GM21515 (cell line): ENCODE data around the gene OMP.

ENCODE experiments used
- ATAC-seq: cut with Tn5 transposase; IDR thresholded peaks from one replicate; pipeline ENCODE4 v1.9.1; 2021; ENCODE audit not compliant: unreplicated experiment

The OMP gene

DNA sequence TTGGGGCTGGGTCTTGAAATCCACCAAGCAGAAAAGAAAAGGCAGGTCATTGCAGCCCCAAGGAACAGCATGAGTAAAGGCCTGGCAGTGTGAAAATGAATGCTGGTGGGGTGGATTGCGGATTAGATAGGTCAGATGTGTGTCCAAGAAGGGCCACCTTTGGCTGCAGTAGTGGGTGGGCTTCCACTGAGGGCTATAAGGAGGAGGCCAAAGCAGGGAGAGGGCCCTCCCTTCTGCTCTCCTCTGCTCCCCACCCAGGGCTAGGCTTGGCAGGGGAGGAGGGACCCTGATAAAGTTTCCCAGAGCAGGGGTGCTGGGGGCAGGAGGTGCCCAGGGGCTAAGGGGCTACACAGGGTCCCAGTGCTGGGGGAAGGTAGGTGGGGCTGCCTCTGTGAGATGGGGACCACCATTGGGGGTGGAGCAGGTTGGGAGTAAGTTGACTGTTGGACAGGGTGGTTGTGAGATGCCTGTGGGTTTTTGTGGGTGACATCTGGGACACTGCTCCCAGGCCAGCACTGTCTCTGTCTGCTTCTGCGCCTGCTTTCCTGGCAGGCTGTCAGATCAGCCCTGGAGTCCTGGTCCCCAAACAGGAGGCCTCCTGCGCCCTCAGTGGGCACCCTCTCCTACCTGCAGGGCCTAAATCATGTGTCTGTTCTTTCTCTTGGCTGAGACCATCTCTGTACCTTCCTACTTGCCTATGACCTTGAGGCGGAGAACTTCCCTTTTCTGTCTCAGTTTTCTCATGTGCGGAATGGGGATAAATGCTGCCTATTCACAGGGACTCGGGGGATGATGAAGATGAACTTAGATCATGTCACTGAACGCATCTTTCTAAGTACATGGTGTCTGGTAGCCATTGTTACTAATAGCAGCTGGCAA lies 33.9 kb upstream of the OMP start:
- ATAC-seq = no peak

DNA sequence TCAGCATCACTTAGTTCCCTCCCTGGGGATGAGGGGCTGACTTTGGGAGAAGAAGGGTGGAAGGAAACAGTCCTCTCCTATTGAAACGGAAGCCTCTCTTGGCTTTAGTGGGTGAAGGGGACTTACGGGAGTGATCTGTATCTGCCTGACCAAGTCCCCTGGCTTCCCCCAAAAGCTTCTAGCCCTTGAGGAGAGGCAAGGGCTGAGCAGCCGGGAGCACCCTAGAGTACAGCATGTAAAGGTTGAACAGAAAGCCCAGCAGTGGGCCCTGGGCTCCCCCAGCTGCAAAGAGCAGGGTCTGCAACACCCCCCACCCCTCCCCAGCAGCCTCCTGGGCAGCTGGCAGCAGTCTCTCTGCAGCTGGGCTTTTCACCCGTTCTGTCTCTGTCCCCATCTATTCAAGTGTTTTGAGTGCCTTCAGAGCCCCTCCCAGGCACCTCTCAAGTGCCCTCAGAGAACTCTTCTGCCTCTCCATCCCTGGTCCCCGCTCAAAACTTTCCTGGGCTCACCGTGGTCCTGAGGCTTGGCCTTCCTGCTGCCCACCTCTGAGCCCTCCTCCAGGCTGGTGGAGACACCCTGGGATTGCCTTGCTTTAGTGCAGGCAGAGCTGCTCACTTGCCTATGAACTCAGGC lies 33.2 kb upstream of the OMP start:
- no peak for ATAC-seq

DNA sequence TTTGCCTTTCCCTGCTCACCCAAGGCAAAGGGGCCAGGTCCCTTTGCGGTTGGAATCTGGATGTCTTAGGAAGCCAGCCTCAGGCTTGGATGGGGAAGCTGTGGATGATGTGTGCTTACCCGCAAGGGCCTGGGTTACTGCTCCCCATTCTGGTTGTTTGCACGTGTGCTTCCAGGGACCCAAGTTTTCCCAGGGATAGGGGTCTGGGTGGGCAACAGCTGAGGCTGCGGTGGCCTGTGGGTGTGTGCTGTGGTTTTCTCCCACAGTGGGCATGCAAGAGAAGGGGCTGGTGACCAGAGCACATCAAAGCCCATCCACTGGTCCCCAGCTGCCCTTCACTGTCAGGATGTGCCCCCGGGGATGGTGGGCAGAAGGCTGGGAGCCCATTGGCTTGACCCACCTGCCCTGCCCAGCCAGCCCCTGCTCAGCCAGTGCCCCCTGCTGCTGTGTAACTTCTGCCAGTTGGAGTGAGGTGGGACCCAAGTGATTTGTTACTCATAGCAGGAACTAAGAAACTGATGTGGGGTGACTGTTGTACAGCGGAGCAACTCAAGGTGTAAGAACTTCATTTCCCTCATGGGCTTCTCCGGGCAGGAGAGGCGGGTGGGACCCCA lies 32.6 kb upstream of the OMP start:
- no peak for ATAC-seq

DNA sequence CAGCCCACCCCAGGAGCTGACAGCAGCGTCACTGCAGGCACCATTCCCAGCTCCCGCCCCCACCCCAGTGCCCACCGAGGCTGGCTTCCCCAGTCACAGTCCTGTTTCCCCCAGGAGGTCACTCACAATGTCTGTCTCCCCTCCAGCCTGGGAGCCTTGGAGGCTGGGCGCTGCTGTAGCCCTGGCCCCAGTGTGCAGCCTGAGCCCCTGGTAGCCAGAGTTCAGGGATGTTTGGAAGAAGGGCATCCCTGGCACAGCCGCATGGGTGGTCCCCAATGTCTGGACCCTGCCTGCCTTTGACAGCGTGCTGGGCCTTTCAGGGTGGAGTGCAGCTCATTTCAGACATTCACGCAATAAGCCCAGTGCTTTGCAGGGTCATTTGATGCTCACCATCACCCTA lies 31.6 kb upstream of the OMP start:
- no peak for ATAC-seq

DNA sequence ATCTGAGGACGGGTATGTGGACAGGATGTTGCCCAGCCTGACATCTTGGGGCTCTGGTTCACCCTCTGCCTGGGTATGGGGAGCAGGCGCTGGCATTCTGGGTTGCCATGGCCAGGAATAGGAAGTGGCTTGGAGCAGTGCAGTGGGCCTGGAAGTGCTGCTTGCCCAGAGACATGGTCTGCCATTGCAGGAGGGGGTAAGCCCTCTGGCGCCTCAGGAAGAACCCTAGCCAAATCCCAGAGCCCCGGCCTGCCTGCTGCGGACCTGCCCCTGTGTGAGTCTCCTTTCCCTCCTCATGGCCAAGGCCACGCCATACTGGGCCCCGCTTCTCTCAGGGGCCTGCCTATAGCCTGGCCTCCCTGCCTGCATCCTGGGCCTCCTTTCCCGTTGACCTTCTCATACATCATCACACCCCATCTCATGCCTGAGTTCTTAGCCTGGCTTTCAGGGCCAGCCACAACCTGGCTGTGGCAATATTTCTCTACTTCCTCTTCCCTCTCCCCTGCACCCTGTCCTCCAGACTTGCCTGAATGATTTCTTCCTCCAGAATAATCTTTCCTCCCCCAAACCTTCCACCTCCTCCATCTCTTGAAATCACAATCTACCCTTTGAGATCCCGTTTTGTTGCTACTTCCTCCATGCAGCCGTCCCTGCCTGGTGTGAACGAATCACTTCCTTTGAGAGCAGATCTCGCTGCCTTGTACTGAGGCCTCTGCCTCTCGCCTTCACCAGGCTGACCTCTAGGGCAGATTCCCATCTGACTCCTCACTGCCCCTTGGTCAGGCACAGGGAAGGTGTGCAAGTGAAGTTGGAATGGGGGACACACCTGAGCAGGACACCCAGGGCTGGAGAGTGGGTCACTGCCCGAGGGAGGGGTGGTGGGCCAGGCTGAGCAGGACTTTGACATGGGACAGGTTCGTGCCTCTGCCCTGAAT lies 30.7 kb upstream of the OMP start:
- no peak for ATAC-seq

DNA sequence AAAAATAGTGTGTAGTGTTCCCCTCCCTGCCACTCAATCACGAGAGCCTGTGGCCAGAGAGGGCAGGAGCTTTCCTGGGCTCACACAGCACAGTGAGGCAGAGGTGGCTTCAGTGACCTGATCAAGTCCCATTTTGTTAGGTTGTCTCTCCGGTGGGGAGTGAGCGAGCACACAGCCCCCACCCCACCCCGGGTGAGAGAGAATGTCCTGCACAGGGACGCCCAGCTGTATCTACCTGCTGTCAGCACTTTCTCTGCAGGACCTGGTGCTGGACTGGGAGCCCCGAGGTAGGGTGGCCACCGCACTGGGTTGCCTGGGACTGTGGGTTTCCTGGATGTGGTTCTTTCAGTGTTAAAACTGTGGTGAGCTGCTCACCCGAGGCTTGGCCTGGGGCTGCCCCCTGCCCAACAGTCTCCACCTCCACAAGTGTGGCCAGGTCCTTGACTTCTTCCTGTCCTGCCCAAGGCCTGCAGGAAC lies 29.8 kb upstream of the OMP start:
- no peak for ATAC-seq

DNA sequence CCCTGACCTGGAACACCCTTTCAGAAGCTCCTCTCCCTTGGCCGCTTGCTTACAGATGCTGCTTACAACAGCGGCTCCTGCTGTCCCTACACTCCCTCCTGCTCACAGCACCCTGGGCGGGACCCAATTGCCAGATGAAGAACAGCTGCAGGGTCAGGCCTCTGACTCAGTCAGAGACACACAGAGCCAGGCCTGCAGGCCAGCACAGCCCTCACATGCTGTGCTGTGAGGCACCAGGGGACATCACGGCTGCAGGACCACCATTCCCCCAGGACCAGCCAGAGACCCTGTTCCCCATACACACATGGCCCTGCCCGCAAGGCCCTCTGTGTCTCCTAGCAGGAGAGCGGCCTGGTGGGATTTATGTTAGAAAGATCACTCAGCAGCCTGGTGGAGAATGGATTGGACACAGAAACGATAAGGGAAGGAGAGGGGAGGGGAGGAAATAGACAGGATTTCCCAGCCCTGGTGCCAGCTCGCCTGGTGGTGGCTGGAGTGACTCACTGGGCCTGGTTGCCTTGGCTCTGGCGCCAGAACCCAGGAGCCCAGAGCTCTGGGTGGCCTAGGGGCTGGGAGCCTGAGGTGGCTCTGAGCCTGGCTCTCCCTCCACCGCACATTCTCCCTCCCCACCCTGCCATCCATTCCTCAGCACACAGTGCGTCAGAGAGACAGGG lies 29.2 kb upstream of the OMP start:
- no peak for ATAC-seq

DNA sequence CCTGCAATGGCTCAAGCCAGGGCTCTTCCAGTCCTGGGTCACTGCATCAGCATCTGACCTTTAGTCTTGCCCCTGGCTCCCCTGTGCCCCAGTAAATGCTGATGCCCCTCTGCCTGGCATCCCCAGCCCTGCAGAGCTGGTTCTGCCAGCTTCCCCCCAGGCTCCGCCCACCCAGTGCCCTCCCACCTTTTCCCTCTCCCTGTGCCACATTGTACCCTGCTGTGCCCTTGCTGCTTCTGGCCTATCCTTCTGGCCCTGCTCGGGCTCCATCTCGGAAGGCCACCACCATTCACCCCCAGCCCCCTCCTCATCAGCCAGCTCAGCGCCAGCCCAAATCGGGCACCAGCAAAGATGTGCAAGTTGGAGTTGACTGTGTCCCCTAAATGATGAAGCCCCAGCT lies 28.4 kb upstream of the OMP start:
- no peak for ATAC-seq

DNA sequence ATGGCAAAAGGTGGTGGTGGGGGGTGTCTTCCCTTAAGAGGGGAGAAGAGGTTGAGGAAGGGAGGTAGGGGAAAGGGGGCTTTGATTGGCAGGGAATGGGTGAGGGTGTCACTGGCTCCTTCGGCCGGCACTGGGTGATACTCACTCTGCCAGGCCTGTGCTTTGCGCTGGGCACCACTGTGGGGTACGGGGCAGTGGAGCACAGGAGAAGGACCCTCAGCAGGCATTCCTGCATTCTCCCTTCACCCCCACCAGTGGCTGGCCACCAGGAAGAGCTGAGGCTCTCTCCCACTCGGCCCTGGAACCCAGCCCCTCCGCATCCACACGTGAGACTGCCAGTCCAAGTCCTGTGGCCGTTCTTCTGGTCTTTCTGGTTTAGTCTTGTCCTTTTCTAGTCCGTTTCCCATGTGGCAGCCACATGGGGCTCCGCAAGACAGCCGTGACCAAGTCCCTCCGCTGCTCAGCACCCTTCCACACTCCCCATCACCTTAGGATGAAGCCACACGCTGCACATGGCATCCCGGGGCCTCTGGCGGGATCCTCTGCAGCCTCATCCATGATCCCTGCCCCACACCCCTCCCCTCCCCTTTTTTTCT lies 27.9 kb upstream of the OMP start:
- no peak for ATAC-seq

DNA sequence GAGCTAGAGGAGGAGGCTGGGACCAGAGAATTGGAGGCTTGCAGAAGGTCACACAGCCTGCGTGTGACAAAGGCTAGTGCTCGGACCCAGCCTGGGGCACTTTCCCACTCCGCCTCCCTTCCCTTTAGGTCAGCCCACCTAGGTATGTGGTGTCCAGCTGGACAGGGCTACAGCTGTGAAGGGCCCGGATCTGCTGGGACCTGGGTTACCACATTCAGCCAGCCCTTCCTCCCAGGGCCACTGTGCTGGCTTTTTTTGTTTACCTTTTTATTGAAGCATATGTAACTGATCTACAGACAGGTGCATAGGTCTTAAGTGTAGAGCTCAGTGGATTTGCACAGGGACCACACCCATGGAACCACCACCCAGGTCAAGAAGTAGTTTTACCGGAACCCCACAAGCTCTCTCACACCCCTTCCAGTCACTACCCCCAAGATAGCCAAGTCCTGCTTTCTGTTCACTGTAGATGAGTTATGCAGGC lies 27.2 kb upstream of the OMP start:
- ATAC-seq = no peak

DNA sequence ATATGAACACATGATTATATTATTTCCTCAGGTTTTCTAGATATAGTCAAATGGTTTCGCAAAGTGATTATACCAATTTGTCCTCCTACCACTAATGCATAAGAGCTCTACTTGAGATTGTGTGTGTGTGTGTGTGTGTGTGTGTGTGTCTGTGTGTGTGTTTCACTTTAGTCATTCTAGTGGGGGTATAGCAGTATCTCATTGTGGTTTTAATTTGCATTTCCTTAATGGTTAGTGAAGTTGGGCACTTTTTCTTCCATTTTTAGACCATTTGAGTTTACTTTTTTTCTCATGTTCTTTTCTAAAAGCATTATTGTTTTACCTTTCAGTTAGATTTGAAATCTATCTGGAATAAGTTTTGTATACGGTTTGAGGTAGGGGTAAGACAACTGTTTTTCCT lies 23.0 kb upstream of the OMP start:
- ATAC-seq = no peak

DNA sequence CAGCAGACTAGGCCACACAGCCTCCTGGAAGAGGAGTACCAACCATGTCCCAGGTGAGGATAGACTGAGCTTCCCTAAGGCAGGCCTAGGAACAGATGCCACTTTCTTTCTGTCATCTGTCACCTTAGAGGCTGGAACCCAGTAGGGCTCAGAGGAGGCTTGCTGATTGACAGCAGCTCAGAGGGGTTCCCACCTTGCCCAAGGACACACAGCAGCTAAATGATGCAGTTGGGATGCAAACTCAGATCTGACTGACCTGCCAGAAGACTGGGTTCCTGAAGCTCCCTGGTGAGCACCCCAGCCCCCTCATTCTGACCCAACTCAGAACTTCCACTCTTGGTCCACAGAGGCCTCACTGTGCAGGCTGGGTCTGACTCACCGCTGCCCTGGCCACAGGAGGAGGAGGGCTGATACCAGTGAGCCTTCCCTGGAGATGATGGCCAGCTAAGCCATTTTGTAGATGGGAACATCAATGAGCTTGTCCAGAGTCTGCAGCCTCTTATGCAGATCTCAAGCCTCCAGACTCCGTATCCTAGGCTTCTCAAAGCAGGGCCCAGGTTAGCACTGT lies 21.9 kb upstream of the OMP start:
- no peak for ATAC-seq

DNA sequence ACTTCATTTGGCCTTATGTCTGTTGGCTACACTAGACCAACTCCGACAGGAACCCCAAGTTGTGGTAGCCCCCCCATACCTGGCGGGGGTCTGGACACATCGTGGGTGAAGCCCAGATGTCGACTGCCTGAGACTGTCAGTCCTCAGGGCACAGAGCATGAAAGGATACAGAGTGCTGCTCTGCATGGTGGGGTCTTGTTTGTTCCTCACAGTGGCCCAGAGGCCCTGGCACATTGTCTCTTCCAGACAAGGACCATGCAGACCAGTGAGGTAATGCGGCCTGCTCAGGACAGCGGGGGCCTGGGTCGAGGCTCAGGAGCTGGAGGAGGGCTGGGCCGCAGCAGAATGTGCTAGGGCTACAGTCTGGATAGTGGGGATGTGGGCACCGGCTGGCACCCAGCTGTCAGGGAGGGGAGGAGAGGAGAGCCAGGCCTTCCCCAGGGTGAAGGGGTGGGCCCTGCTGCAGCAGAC lies 21.2 kb upstream of the OMP start:
- ATAC-seq = no peak

DNA sequence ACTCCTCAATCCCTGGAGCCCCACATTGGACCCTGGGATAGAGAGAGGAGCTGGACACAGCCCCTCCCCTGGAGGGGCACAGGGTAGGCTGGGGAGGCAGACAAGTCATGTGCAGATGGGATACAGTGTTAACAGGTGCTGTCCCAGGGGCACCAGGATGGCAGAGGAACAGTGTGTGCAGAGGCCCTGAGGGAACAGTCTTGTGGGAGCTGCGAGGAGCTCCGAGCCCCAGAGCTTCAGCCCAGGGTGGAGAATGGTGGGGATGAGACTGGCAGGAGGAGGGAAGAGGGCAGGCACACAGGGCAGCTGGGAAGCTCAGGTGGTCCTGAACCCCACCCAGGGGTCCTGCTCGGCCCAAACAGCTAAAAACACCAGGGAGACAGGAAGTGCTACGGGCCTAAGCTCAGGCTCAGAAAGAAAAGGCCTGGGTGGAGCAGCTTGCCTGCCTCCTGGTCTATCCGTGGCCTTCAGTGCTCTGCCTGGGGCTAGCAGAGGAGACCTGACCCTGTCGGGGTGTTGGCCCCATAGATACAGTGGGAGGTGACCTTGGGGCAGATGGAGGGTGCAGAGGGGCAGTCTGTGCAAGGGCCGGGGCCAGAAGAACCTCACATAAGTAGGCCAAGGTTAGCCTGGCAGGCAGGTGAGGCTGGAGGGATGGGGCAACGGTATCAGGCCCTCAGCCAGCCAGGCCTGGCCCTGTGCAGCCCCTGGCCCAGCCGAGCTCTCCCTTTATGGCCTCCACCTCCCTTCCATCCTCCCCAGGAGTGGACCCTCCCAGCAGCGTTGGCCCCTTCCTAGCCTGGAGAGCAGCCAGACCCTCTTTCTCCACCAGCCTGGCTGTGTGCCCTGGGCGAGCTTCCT lies 20.4 kb upstream of the OMP start:
- no peak for ATAC-seq

DNA sequence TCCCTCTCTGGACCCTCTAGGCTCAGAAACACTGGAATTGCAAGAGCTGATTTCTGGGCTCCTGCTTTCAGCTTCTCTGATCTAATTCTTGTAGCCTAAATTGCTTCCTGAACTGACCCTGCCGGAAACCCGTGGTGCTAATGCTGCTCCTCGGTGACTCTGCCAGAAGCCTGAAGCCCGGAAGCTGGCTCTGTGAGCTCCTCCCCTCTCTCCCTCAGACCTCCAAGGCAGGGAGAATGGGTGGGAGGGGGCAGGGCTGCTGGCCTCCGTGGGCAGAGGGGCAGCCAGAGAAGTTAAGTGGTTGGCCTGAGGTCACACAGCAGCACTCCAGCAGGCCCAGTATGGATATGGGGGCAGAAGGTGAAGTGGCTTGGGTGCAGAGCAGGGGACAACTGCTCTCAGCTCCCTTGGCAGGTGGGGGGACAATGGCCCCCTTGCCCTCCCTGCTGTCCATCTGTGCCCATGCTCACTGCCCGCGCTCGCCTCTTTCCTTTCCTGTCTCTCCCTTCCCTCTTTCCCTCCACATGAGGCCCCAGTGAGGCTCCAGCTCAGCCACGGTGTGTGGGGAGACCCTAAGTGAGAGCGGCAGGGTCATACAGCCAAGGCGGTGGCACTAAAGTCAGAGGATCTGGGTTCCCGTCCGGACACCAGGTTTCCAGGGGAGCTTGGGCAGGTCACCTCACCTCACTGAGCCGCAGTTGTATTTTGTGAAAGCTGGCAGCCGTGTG lies 19.6 kb upstream of the OMP start:
- ATAC-seq = no peak

DNA sequence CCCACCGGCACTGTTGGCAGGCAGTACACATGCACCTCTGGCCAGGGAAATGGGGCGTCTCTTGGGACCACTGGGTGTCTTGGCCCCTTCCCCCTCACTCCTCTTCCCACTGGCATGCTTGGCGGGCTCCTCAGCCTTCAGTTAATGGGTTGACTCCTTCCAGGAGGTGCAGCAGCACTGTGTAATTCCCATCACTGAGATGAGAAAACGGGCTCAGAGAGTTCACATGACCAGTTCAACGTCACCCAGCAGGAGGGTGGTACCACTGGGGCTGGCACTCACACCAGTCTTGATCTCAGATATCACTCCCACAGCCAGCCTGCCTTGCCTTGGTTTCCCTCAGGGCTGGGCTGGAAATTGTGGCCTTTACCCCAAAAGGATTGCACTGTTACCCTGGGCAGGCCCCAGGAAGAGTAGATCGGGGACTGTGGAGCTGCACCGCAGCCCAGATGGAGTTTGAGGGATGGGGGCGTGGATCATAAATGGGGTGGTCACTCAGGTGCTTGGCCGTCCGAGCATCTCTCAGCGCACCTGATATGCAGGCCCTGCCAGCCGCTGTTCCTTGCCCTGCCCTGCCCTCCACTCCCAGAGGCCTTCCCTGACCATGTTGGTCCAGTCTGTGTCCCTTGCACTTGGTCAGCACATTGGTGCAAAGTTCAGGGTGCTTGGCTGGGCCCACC lies 18.9 kb upstream of the OMP start:
- ATAC-seq = no peak

DNA sequence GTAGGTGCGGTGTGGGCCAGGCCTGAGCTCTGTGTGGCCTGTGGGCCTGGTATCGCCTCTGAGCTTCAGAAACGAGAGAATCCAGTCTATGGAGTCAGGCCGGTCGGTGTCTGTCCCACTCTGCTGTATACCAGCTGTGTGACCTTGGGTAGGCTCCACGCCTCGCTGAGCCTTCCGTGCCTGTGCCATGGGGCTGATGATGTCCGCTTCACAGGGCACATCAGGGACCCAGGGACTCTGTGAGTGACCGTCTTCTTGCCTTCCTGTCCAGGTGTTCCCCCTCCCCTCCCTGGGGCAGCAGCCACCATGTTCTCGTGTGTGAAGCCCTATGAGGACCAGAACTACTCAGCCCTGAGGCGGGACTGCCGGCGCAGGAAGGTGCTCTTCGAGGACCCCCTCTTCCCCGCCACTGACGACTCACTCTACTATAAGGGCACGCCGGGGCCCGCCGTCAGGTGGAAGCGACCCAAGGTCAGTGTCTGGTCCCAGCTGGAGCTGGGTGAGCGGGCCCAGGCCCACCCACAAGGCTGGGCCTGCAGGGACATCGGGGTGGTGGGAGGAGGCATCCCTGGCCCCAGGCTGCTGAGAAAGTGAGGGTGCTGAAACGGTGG lies 18.0 kb upstream of the OMP start:
- no peak for ATAC-seq
